HG03039 (cell line): ENCODE data around the gene GOLGA8G.
"Not testable (repeated sequence)": the region's sequence is repeated elsewhere in the genome, so short reads cannot be mapped to it uniquely, and the experiment has no call there.

Experiments
- ATAC-seq: cut with Tn5 transposase; IDR thresholded peaks from one replicate; pipeline ENCODE4 v1.9.1; 2021; ENCODE audit warnings: mild to moderate bottlenecking, moderate library complexity; ENCODE audit not compliant: unreplicated experiment

Gene GOLGA8G, protein sequence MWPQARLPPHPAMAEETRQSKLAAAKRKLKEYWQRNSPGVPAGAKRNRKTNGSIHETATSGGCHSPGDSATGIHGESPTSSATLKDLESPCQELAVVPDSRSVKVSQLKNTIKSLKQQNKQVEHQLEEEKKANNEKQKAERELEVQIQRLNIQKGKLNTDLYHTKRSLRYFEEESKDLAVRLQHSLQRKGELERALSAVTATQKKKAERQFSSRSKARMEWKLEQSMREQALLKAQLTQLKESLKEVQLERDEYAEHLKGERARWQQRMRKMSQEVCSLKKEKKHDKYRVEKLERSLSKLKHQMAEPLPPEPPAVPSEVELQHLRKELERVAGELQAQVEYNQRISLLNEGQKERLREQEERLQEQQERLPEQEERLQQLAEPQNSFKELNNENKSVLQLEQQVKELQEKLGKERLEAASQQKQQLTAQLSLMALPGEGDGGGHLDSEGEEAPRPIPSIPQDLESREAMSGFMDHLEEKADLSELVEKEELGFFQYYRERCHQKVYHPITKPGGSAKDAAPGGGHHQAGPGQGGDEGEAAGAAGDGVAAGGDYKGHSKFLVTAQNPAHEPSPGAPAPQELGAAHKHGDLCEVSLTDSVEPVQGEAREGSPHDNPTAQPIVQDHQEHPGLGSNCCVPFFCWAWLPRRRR

DNA sequence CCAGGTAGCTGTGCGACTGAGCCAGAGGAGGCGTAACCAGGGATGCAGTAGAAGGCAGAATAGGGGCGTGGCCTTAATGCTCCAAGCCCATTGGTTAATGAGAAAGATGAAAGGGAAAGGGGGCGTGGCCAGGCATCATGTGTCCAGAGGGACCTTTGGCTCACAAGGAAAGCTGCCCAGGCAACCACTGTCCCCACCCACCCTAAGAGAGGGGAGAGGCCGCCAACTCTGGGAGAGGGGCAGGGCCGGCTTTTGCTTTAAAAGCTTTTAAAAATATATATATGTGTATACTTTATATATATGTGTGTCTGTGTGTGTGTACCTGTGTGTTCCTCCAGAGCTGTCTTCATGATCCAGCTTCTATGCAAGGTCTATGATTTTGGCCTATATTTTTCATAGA lies at the start of gene GOLGA8G:
Gene GOLGA8G (minus strand): TSS at position 18 of the 400 bp plus-strand sequence. CDS start 62 bp downstream, outside the sequence.
- not testable (repeated sequence) for ATAC-seq

DNA sequence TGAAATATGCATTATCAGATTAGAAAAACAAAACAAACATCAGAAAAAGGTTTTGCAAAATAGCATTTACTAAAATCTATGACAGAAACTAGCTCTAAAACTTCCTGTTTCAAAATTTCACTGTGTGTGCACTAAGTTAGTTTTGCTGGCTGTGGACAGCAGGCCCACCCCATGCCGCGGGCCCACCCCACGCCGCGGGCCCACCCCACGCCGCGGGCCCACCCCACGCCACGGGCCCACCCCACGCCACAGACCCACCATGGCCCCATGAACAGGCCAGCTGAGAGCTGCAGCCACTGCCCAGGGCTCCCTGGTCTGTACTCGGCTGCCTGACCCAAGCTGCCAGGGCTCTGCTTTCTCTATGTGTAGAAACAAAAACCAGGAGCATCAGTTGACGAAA lies 40.6 kb upstream of the GOLGA8G start:
- not testable (repeated sequence) for ATAC-seq

DNA sequence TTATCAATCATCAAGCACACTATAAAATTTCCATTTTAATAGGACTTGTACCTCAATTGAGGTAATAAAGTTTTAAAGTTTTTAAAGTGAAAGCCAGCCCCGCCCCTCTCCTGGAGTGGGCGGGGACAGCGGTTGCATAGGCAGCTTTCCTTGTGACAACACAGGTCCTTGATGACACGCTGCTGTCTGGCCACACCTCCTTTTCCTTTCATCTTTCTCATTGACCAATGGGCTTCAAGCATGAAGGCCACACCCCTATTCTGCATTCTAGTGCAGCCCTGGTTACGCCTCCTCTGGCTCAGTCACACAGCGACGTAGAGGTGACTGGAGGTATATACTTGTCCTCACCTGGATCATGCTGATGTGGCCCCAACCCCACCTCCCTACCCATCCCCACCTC lies 20.5 kb upstream of the GOLGA8G start, which contains the start of gene GOLGA6L25:
Gene GOLGA6L25 (plus strand): TSS at position 301 of the 400 bp plus-strand sequence. CDS start 61 bp downstream, at position 362.
- not testable (repeated sequence) for ATAC-seq

DNA sequence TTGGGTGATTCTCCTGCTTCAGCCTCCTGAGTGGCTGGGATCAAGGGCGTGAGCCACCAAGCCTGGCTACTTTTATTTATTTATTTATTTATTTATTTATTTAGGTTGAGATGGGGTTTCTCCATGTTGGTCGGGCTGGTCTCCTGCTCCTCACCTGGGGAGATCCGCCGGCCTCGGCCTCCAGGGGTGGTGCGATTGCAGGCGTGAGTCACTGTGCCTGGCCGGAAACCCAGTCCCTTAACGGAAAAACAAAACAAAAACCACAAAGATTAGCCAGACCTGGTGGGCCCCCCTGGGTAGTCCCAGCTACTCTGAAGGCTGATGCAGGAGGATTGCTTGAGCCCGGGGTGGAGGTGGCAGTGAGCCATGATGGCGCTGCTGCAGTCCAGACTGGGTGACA lies 17.6 kb downstream of the GOLGA8G start:
- not testable (repeated sequence) for ATAC-seq

DNA sequence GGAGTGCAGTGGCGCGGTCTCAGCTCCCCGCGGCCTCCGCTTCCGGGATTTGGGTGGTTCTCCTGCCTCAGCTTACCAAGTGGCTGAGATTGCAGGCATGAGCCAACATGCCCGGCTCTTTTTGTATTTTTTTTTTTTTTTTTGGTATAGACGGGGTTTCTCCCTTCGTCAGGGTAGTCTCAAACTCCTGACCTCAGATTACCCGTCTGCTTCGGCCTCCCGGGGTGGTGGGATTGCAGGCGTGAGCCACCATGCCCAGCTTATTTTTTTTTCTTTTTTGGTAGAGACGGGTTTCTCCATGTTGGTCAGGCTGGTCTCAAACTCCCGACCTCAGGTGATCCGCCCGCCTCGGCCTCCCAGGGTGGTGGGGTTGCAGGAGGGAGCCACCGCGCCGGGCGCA lies 18.6 kb downstream of the GOLGA8G start:
- not testable (repeated sequence) for ATAC-seq

DNA sequence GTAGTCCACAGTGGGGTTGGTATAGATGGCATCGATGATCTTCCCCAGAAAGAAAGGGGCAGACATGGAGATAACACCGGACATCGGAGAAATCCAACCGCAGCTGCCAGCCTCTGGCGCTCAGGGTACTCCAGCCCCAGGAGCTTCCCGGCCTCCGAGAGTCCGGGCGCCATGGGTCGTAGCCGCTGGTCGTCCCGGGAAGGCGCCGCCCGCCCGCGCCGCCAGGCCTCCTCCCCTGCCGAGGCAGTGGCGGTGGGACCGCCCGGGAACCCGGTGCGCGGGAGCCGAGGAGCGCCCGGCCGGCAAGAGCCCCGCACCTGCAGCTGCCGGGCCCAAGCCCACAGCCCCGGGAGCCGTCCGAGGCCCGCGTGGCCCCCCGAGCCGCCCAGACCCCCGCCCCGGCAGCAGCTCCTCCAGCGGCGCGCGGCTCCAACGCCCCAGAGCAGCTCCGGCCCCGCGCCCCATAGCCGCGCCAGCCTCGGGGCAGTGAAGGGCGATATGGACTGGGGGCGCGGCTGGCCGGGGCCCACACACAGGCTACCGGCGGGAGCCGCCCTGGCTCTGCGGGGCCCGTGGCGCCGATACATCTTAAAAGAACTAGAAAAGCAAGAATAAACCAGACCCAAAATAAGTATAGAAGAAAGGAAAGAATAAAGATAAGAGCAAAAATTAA lies 24.4 kb downstream of the GOLGA8G start:
- ATAC-seq, result not testable (repeated sequence)

DNA sequence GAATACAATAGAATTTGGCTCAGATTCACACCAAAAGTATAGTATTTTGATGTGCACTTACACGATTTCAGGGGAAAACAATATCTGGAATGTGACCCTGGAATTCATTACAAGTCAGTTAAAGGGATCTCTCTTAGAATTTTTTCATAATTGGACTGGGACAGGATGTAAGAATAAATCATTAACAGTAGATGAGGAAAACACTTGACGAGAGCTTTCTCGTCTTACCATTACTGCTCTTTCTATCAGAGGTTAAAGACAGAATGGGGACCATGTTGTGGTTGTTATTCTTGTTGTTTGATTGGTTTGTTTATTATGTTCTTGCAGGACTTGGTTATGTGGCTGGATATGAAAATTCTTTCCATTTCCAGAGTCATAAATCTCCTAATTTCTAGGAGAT lies 51.4 kb downstream of the GOLGA8G start:
- ATAC-seq, result not testable (repeated sequence)
